Fibroblast of skin of right biceps (primary cell): ENCODE results near the gene CFP.
"Not testable (repeated sequence)": the region's sequence is repeated elsewhere in the genome, so short reads cannot be mapped to it uniquely, and the experiment has no call there.

ENCODE experiments used
- DNase-seq: peaks from one replicate; pipeline ENCODE4 v3.0.0-alpha.2; 2013

Gene CFP

GRCh38 chrX:47629419-47630200 is at the start of gene CFP:
Gene CFP (minus strand): TSS chrX:47629930. CDS start chrX:47629844, 86 bp downstream.
- no peak for DNase-seq

- DNase-seq = not testable (repeated sequence)
Measured at GRCh38 chrX:47675959-47676859, 46.5 kb upstream of the CFP start.

- no peak for DNase-seq
Measured at GRCh38 chrX:47674776-47675175, 45.0 kb upstream of the CFP start.

- DNase-seq = not testable (repeated sequence)
Measured at GRCh38 chrX:47665797-47666196, 36.1 kb upstream of the CFP start.

GRCh38 chrX:47664737-47665136 is 35.0 kb upstream of the CFP start:
- peak; percentile 29 for DNase-seq

GRCh38 chrX:47662144-47662657 is 32.5 kb upstream of the CFP start:
- peak; percentile 97 for DNase-seq

- DNase-seq = no peak
Measured at GRCh38 chrX:47661539-47661938, 31.8 kb upstream of the CFP start.

GRCh38 chrX:47659421-47659726 is 29.6 kb upstream of the CFP start:
- no peak for DNase-seq

GRCh38 chrX:47658684-47659420 is 29.1 kb upstream of the CFP start, which contains the start of gene UXT:
Gene UXT (minus strand): TSS chrX:47659180. CDS start chrX:47658927, 253 bp downstream.
- DNase-seq = peak; percentile 97

- no peak for DNase-seq
Measured at GRCh38 chrX:47658301-47658683, 28.6 kb upstream of the CFP start.

- DNase-seq = no peak
Measured at GRCh38 chrX:47651043-47651905, 21.5 kb upstream of the CFP start.

GRCh38 chrX:47650164-47651042 is 20.7 kb upstream of the CFP start, which contains the start of gene ELK1:
Gene ELK1 (minus strand): TSS chrX:47650563. CDS start chrX:47641441, 9,122 bp downstream.
- DNase-seq = peak; percentile 99

GRCh38 chrX:47649781-47650163 is 20.0 kb upstream of the CFP start:
- no peak for DNase-seq

- no peak for DNase-seq
Measured at GRCh38 chrX:47649271-47649670, 19.5 kb upstream of the CFP start.

- peak; percentile 24 for DNase-seq
Measured at GRCh38 chrX:47648376-47648775, 18.6 kb upstream of the CFP start.

- DNase-seq = no peak
Measured at GRCh38 chrX:47646636-47647035, 16.9 kb upstream of the CFP start.

- DNase-seq = no peak
Measured at GRCh38 chrX:47645530-47645929, 15.8 kb upstream of the CFP start.

- peak; percentile 44 for DNase-seq
Measured at GRCh38 chrX:47644557-47645091, 14.9 kb upstream of the CFP start.

GRCh38 chrX:47643926-47644325 is 14.2 kb upstream of the CFP start:
- DNase-seq = peak; percentile 22

GRCh38 chrX:47638816-47639215 is 9.1 kb upstream of the CFP start:
- no peak for DNase-seq
